ENCODE results near the gene UBE2Q2.
A peak's percentile ranks its signal among the peaks of the same experiment; 100 is the strongest.
"Not testable (repeated sequence)": the region's sequence is repeated elsewhere in the genome, so short reads cannot be mapped to it uniquely, and the experiment has no call there.

The UBE2Q2 gene

GRCh38 chr15:75867449-75867848 lies 24.2 kb downstream of the UBE2Q2 start:
- DNase-seq, result no peak

GRCh38 chr15:75868019-75868418 lies 24.8 kb downstream of the UBE2Q2 start:
- no peak for DNase-seq

- DNase-seq, result no peak
Measured at GRCh38 chr15:75869446-75869845, 26.2 kb downstream of the UBE2Q2 start.

- not testable (repeated sequence) for DNase-seq
Measured at GRCh38 chr15:75871589-75871988, 28.3 kb downstream of the UBE2Q2 start.

- no peak for DNase-seq
Measured at GRCh38 chr15:75872403-75872990, 29.2 kb downstream of the UBE2Q2 start.

GRCh38 chr15:75884041-75884440 lies 40.8 kb downstream of the UBE2Q2 start:
- no peak for DNase-seq

GRCh38 chr15:75887178-75887577 lies 43.9 kb downstream of the UBE2Q2 start:
- no peak for DNase-seq

- no peak for DNase-seq
Measured at GRCh38 chr15:75891895-75892294, 48.6 kb downstream of the UBE2Q2 start.

GRCh38 chr15:75895731-75896130 lies 52.5 kb downstream of the UBE2Q2 start:
- DNase-seq, result no peak

- no peak for DNase-seq
Measured at GRCh38 chr15:75900577-75900976, 57.3 kb downstream of the UBE2Q2 start.

- DNase-seq, result no peak
Measured at GRCh38 chr15:75902129-75902557, 58.9 kb downstream of the UBE2Q2 start.

- peak; percentile 84 to 89 for DNase-seq
Measured at GRCh38 chr15:75903331-75904239, 60.3 kb downstream of the UBE2Q2 start, which contains the start of gene FBXO22. Gene FBXO22 (plus strand): TSS chr15:75903878. CDS start chr15:75903964, 86 bp downstream.

- no peak for DNase-seq
Measured at GRCh38 chr15:75905231-75905630, 62.0 kb downstream of the UBE2Q2 start.

GRCh38 chr15:75910355-75910754 lies 67.1 kb downstream of the UBE2Q2 start:
- DNase-seq, result not testable (repeated sequence)

- DNase-seq, result no peak
Measured at GRCh38 chr15:75916978-75917377, 73.7 kb downstream of the UBE2Q2 start.

GRCh38 chr15:75918135-75918534 lies 74.9 kb downstream of the UBE2Q2 start:
- no peak for DNase-seq

- DNase-seq, result no peak
Measured at GRCh38 chr15:75920079-75920478, 76.8 kb downstream of the UBE2Q2 start.

GRCh38 chr15:75921732-75922703 lies 78.8 kb downstream of the UBE2Q2 start:
- no peak for DNase-seq

- no peak for DNase-seq
Measured at GRCh38 chr15:75923756-75924155, 80.5 kb downstream of the UBE2Q2 start.

GRCh38 chr15:75924576-75924975 lies 81.3 kb downstream of the UBE2Q2 start:
- DNase-seq, result no peak

- DNase-seq, result no peak
Measured at GRCh38 chr15:75925440-75925839, 82.2 kb downstream of the UBE2Q2 start.

- no peak for DNase-seq
Measured at GRCh38 chr15:75926931-75927330, 83.7 kb downstream of the UBE2Q2 start.

- no peak for DNase-seq
Measured at GRCh38 chr15:75927601-75928000, 84.4 kb downstream of the UBE2Q2 start.

Data from stimulated activated CD4-positive, alpha-beta T cell treated with anti-CD3 and anti-CD28 coated beads, Interleukin-4, amount 100 ng/mL, for 4 hours (primary cell).